Lung (tissue), 12 donors: ENCODE measurements around the gene TBC1D1. TPM values are rescaled to one million over a fixed set of nuclear protein-coding genes. Genes with fewer than 3 reads are reported as not detected.
A peak's percentile ranks its signal among the peaks of the same experiment; 100 is the strongest.

Experiments used
- ATAC-seq: fragments of 200-7000 bp; cut with Tn5 transposase; one replicate; pipeline ENCODE4 v1.9.1; 2020; ENCODE audit warnings: moderate number of reproducible peaks; ENCODE audit not compliant: insufficient read depth, low FRiP score
- DNase-seq, 3 donors: peaks; one replicate each; pipeline ENCODE4 v3.0.0-alpha.2; 2013 to 2017
- H3K27ac ChIP-seq, 2 donors: one replicate each; pipeline ENCODE4 v1.5.1; 2013; ENCODE audit warnings: mild to moderate bottlenecking in 2 of 2, moderate library complexity in 2 of 2, control low read depth in 1 of 2, inconsistent platforms in 1 of 2, low read depth in 1 of 2, low read length in 1 of 2
- H3K27me3 ChIP-seq, 3 donors: one replicate each; pipeline ENCODE4 v1.5.1; 2013; ENCODE audit warnings: low read length in 2 of 3; ENCODE audit not compliant: control insufficient read depth in 3 of 3, insufficient read depth in 3 of 3
- H3K36me3 ChIP-seq, 4 donors: one replicate each; pipeline ENCODE4 v1.5.1; 2013; ENCODE audit warnings: low read length in 4 of 4, mild to moderate bottlenecking in 1 of 4, moderate library complexity in 1 of 4; ENCODE audit not compliant: control insufficient read depth in 4 of 4, insufficient read depth in 4 of 4
- H3K4me1 ChIP-seq, 5 donors: one replicate each; pipeline ENCODE4 v1.5.1; 2013; ENCODE audit warnings: low read length in 5 of 5, mild to moderate bottlenecking in 2 of 5, moderate library complexity in 1 of 5; ENCODE audit not compliant: control insufficient read depth in 5 of 5, insufficient read depth in 5 of 5
- H3K4me3 ChIP-seq: one replicate; pipeline ENCODE4 v1.5.1; 2013; ENCODE audit warnings: mild to moderate bottlenecking, control low read depth, moderate library complexity
- H3K9ac ChIP-seq, 2 donors: one replicate each; pipeline ENCODE4 v1.5.1; 2013; ENCODE audit warnings: low read length in 2 of 2, control low read depth in 1 of 2; ENCODE audit not compliant: insufficient read depth in 1 of 2
- H3K9me3 ChIP-seq, 4 donors: one replicate each; pipeline ENCODE4 v1.5.1; 2013; ENCODE audit warnings: low read length in 3 of 4, mild to moderate bottlenecking in 1 of 4, moderate library complexity in 1 of 4; ENCODE audit not compliant: control insufficient read depth in 4 of 4, insufficient read depth in 3 of 4
- WGBS, 2 donors: extraction: QIAGEN DNeasy Blood & Tissue Kit; methylation state at CpG; one replicate each; pipeline ENCODE4 v1.1.7; 2013; 5-methylcytosine and 5-hydroxymethylcytosine counted together
- polyA plus RNA-seq, 2 donors: library from polyadenylated mRNA; stranded (reverse); fragments of 200-250 nt; gene quantifications; one replicate each; pipeline ENCODE4 v1.2.1, GENCODE V29; 2013
- total RNA-seq, 2 donors: library from RNA; depleted of rRNA in 1 of 2; stranded (reverse); fragments of >200 nt in 1 of 2; gene quantifications; one replicate each; pipeline ENCODE4 v1.2.1, GENCODE V29; 2014 to 2021
- TF ChIP-seq, protein P1 (sequence below): IDR thresholded peaks from 2 replicates; pipeline ENCODE4 v1.5.1; 2012; ENCODE audit warnings: mild to moderate bottlenecking; ENCODE audit errors: control extremely low read depth, extremely low read depth
- donor health status: control.
- donor health status: control.
- donor health status: Bipolar disorder and iron deficiency.
- donor health status: healthy.
- donor health status: DM: yes; HTN: yes; CAD: no.

TBC1D1 gene
- total and polyA plus RNA-seq, 4 donors = 23.6 to 71.1 (median 43.9) TPM

DNA sequence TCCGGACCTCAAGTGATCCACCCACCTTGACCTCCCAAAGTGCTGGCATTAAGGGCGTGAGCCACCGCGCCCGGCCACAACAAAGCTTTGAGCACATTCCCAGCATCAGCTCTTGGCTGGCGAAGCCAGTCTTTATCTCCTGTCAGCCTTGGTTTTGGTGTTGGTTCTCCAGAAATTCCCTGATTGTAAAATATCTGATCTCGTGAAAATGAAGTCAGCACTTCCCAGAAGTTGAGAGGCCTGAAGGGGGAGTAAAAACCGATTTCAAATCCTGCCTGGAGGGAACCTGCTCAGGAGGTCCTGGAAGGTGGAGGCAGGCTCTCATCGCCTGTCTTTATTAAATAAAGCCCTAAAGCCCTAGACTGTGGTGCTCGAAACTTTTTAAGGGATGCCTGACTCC is 102.9 kb downstream of the TBC1D1 start:
- ATAC-seq = no peak
- Histone ChIP-seq H3K4me3 (no peak overlapping the region), H3K9me3 (no peaks in the 10 kb centered on the region), H3K36me3 (no peaks in the 10 kb centered on the region), H3K4me1 (peaks cover 2 to 38% (median 19%) of the 10 kb centered on the region in 5 donors), H3K9ac (no peak overlapping the region), H3K27me3 (no peaks in the 10 kb centered on the region), H3K27ac (no peak overlapping the region)
- no peak for DNase-seq
- 91 to 92% methylated on average over 10 of the region's 10 CpGs for WGBS, 2 donors
- TF ChIP-seq, protein P1, sequence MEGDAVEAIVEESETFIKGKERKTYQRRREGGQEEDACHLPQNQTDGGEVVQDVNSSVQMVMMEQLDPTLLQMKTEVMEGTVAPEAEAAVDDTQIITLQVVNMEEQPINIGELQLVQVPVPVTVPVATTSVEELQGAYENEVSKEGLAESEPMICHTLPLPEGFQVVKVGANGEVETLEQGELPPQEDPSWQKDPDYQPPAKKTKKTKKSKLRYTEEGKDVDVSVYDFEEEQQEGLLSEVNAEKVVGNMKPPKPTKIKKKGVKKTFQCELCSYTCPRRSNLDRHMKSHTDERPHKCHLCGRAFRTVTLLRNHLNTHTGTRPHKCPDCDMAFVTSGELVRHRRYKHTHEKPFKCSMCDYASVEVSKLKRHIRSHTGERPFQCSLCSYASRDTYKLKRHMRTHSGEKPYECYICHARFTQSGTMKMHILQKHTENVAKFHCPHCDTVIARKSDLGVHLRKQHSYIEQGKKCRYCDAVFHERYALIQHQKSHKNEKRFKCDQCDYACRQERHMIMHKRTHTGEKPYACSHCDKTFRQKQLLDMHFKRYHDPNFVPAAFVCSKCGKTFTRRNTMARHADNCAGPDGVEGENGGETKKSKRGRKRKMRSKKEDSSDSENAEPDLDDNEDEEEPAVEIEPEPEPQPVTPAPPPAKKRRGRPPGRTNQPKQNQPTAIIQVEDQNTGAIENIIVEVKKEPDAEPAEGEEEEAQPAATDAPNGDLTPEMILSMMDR = no peak

DNA sequence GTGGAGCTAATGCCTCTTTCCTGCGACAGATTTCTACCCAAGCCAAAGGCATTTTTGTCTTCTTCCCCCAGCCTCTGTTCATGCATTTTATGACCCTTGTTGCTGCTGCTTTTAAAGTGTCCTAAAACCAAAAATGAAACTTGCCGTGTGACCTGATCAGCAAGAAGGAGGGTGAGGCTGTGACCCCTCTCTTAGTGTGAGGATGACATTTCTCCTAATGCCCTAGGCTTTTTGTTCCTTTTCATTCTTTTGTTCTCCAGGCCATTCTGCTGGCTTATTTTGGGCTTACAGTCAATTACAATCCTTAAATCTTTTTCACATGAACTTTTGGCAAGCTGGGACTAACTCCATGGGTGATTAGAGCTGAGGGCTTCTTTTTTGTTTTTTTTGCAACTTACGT is 103.7 kb downstream of the TBC1D1 start:
- WGBS, 2 donors = 44 to 60% methylated on average over 3 of the region's 3 CpGs
- ATAC-seq (no peak), DNase-seq (peak in 1 of 3 donors; percentile 32)
- Histone ChIP-seq H3K36me3 (no peaks in the 10 kb centered on the region), H3K9me3 (no peaks in the 10 kb centered on the region), H3K27me3 (no peaks in the 10 kb centered on the region), H3K4me3 (no peak overlapping the region), H3K27ac (no peak overlapping the region), H3K9ac (no peak overlapping the region), H3K4me1 (peaks cover 2 to 34% (median 17%) of the 10 kb centered on the region in 5 donors)
- TF ChIP-seq, protein P1 = no peak

DNA sequence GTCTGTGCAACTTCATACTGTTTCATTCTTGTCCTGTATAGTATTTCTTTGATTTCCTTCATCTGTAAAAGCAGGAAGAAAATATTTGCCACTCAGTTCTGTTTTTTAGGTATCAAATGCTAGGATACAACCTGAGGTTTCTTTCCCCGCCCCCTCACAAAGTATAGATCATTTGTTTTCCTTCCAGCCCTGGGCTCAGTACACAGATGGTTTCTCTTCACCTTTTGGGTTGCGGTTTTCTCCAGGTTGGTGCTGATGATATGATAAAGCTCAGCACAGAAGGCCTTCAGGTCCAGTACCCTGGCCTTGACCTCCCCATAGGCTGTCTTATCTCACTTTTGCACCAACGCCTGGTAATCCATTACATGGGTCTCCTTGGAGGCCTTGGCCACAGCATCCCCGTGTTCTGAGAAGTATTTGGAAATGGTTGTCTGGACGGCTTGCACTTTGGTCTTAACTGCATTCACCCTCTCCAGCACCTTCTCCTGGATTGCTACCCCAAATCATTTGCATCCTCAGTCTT is 104.5 kb downstream of the TBC1D1 start:
- Histone ChIP-seq H3K9ac (no peak overlapping the region), H3K27me3 (no peaks in the 10 kb centered on the region), H3K4me3 (no peak overlapping the region), H3K4me1 (peaks cover 2 to 33% (median 16%) of the 10 kb centered on the region in 5 donors), H3K27ac (no peak overlapping the region), H3K9me3 (no peaks in the 10 kb centered on the region), H3K36me3 (no peaks in the 10 kb centered on the region)
- ATAC-seq (no peak), DNase-seq (no peak)
- TF ChIP-seq, protein P1 = no peak
- 96% methylated on average over 5 of the region's 5 CpGs for WGBS, 2 donors
